Lower lobe of right lung (tissue), 2 donors: ENCODE results near the gene EDN2. TPM values are rescaled to one million over a fixed set of nuclear protein-coding genes. Genes with fewer than 3 reads are reported as not detected.

Source experiments
- ATAC-seq, 2 donors: fragments of 200-7000 bp; cut with Tn5 transposase; one replicate each; pipeline ENCODE4 v1.9.1; 2020 to 2022; ENCODE audit warnings: mild to moderate bottlenecking in 2 of 2, moderate library complexity in 2 of 2
- DNase-seq: peaks from one replicate; pipeline ENCODE4 v3.0.0-alpha.2; 2020
- H3K27ac ChIP-seq: fragments of 200-600 bp; one replicate; pipeline ENCODE4 v1.8.0; 2022
- H3K27me3 ChIP-seq: fragments of 200-600 bp; one replicate; pipeline ENCODE4 v1.8.0; 2022; ENCODE audit warnings: low read depth
- H3K36me3 ChIP-seq: fragments of 200-600 bp; one replicate; pipeline ENCODE4 v1.8.0; 2022; ENCODE audit warnings: mild to moderate bottlenecking
- H3K4me1 ChIP-seq: fragments of 200-600 bp; one replicate; pipeline ENCODE4 v1.8.0; 2022
- H3K4me3 ChIP-seq: fragments of 200-600 bp; one replicate; pipeline ENCODE4 v1.8.0; 2022; ENCODE audit warnings: mild to moderate bottlenecking
- H3K9me3 ChIP-seq: fragments of 200-600 bp; one replicate; pipeline ENCODE4 v1.8.0; 2022
- intact Hi-C: fragments of 100-400 bp; cut with DNase I; formaldehyde crosslinking; loops from one replicate; pipeline ENCODE4 v1.11.0; 2022
- total RNA-seq: library from RNA; stranded (reverse); fragmentation: NEBNext Ultra II Directional; extraction: Animal tissue kit (Norgen Biotek cat#: 25700); gene quantifications from one replicate; pipeline ENCODE4 v1.2.1, GENCODE V29; 2021
- TF ChIP-seq, protein P1 (sequence below): fragments of 200-600 bp; IDR thresholded peaks from one replicate; pipeline ENCODE4 v1.8.0; 2022; ENCODE audit warnings: antibody characterized with exemption, mild to moderate bottlenecking
- donor health status: DM: no; HTN: yes; CAD: no; lungs with severe emphysema.

EDN2 gene
- total RNA-seq, 1 donor from 2014 or later: 2.1 TPM

DNA sequence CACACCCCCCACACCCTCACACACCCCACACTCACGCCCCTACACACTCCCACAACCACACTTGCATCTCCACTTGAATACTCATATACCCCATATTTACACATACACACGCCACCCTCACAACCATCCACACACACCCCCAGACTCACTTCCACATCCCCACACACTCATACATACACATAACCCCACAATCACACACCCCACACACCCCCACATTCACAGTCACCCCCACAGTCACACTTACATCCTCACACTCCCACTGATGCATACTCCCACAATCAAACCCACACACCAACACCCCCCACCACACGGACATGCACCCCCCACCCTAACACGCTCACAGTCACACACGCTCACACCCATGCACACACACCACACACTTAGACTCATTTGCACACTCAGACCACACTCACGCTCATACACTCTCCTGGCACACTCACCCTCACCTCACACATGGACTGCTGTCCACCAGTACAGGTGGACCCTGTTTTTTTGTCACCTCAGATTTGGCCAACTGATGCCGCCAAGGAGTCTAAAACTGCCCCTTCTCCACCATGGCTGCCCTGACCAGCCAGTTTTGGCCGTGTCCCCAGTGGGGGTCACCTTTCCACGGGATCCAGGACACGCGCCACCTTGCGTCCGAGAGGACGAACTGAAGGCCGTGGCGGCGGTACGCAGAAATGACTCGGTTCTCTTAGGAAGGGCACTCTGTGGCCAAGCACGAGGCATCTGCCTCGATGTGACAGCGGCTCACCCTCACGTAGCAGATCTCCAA lies 45.3 kb upstream of the EDN2 start:
- Histone ChIP-seq H3K4me3 (no peak overlapping the region), H3K36me3 (peaks cover 1% of the 10 kb centered on the region), H3K27me3 (no peaks in the 10 kb centered on the region), H3K4me1 (no peaks in the 10 kb centered on the region), H3K9me3 (no peaks in the 10 kb centered on the region), H3K27ac (no peak overlapping the region)
- no peak for ATAC-seq
- no peak for DNase-seq
- TF ChIP-seq, protein P1, sequence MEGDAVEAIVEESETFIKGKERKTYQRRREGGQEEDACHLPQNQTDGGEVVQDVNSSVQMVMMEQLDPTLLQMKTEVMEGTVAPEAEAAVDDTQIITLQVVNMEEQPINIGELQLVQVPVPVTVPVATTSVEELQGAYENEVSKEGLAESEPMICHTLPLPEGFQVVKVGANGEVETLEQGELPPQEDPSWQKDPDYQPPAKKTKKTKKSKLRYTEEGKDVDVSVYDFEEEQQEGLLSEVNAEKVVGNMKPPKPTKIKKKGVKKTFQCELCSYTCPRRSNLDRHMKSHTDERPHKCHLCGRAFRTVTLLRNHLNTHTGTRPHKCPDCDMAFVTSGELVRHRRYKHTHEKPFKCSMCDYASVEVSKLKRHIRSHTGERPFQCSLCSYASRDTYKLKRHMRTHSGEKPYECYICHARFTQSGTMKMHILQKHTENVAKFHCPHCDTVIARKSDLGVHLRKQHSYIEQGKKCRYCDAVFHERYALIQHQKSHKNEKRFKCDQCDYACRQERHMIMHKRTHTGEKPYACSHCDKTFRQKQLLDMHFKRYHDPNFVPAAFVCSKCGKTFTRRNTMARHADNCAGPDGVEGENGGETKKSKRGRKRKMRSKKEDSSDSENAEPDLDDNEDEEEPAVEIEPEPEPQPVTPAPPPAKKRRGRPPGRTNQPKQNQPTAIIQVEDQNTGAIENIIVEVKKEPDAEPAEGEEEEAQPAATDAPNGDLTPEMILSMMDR: no peak
- intact Hi-C loops: no loop called here

DNA sequence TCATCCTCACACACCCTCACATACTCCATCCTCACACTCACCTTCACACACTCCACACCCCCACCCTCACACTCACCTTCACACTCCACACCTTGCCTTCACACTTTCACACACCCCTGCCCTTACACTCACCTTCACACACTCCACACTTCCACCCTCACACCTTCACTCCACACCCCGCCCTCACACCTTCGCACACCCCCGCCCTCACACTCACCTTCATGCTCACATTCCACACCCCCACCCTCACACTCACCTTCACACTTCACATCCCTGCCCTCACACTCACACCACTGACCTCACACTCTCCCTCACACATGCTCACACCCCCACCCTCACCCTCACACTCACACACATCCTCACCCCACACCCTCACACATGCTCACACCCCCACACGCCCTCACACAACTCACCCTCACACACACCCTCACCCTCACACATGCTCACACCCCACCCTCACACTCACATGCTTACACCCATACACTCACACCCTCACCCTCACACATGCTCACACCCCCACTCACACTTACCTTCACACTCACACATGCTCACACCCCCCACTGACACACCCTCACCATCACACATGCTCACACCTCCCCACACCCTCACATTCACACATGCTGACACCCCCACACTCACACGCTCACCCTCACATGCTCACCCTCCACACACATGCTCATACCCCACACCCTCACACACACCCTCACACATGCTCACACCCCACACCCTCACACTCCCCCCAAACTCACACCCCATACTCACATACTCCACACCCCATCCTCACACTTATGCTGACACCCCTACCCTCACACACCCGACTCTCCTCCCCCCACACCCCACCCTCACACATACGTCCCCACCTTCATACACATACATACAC lies 44.5 kb upstream of the EDN2 start:
- no peak for DNase-seq
- no peak overlapping the region for H3K4me3 ChIP-seq
- peaks cover 8% of the 10 kb centered on the region for H3K36me3 ChIP-seq
- TF ChIP-seq, protein P1: no peak
- H3K27me3 ChIP-seq: no peaks in the 10 kb centered on the region
- ATAC-seq: no peak
- no peaks in the 10 kb centered on the region for H3K4me1 ChIP-seq
- no peak overlapping the region for H3K27ac ChIP-seq
- intact Hi-C loops: no loop called here
- no peaks in the 10 kb centered on the region for H3K9me3 ChIP-seq

DNA sequence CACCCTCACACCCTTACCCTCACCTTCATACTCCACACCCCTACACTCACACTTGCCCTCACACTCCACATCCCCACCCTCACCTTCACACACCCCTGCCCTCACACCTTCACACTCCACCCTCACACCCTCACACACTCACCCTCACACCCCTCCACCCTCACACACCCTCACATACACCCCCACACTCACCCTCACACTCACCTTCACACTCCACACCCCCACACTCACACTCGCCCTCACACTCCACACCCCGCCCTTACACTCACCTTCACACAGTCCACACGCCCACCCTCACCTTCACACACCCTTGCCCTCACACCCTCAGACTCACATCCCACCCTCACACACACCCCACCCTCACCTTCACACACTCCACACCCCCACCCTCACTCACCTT lies 43.6 kb upstream of the EDN2 start:
- intact Hi-C loops: no loop called here
- TF ChIP-seq, protein P1: no peak
- no peak for DNase-seq
- no peaks in the 10 kb centered on the region for H3K9me3 ChIP-seq
- ATAC-seq: no peak
- peaks cover 8% of the 10 kb centered on the region for H3K36me3 ChIP-seq
- H3K27me3 ChIP-seq: no peaks in the 10 kb centered on the region
- H3K4me3 ChIP-seq: no peak overlapping the region
- H3K4me1 ChIP-seq: no peaks in the 10 kb centered on the region
- no peak overlapping the region for H3K27ac ChIP-seq

DNA sequence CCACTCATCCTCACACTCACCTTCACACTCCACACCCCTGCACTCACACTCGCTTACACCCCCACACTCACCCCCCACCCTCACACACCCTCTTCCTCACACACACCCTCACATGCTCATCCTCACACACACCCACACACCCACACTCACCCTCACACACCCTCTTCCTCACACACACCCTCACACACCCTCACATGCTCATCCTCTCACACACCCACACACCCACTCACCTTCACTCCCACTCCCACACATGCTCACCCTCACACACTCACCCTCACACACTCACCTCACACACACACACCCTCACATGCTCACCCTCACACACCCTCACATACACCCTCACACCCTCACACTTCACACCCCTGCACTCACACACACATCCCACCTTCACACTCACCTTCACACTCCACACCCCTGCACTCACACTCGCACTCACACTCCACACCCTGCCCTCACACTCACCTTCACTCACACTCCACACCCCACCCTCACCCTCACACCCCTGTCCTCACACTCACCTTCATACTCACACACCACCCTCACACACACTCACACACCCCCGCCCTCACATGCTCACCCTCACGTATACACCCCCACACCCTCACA lies 42.6 kb upstream of the EDN2 start:
- Histone ChIP-seq H3K36me3 (peaks cover 8% of the 10 kb centered on the region), H3K9me3 (no peaks in the 10 kb centered on the region), H3K27ac (no peak overlapping the region), H3K27me3 (no peaks in the 10 kb centered on the region), H3K4me1 (no peaks in the 10 kb centered on the region), H3K4me3 (no peak overlapping the region)
- intact Hi-C loops: no loop called here
- TF ChIP-seq, protein P1: no peak
- DNase-seq (no peak), ATAC-seq (no peak)

DNA sequence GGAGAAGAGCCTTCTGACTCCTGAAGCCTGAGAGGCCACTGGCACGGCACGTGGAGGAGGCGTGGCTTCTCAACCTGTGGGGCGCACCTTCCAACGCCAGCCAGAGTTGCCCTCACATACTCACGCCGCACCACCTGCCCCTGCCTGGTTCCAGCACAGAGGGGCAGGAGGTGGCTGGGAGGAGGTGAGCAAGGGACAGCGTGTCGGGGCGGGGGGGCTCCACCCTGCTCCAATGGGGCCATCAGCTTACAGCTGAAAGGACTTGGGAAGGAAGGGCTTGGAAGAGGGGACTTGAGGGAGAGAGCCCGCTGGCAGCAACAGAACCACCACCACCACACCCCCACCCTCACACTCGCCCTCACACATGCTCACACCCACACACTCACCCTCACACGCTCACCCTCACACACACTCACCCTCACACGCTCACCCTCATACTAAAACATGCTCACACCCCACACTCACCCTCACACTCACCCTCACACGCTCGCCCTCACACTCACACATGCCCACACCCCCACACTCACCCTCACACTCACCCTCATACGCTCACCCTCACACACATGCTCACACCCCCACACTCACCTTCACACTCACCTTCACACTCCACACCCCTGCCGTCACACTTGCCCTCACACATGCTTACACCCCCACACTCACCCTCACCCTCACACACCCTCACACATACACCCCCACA lies 41.6 kb upstream of the EDN2 start:
- TF ChIP-seq, protein P1: no peak
- no peak for ATAC-seq
- intact Hi-C loops: no loop called here

More for the DNA sequence above, 41.6 kb upstream of the EDN2 start:
- DNase-seq: no peak
- H3K27me3 ChIP-seq: no peaks in the 10 kb centered on the region
- no peak overlapping the region for H3K4me3 ChIP-seq
- no peak overlapping the region for H3K27ac ChIP-seq
- H3K36me3 ChIP-seq: peaks cover 8% of the 10 kb centered on the region
- H3K9me3 ChIP-seq: no peaks in the 10 kb centered on the region
- H3K4me1 ChIP-seq: no peaks in the 10 kb centered on the region
